ENCODE data around the gene WBP1.
"Not testable (repeated sequence)": the region's sequence is repeated elsewhere in the genome, so short reads cannot be mapped to it uniquely, and the experiment has no call there.

Gene WBP1

DNA sequence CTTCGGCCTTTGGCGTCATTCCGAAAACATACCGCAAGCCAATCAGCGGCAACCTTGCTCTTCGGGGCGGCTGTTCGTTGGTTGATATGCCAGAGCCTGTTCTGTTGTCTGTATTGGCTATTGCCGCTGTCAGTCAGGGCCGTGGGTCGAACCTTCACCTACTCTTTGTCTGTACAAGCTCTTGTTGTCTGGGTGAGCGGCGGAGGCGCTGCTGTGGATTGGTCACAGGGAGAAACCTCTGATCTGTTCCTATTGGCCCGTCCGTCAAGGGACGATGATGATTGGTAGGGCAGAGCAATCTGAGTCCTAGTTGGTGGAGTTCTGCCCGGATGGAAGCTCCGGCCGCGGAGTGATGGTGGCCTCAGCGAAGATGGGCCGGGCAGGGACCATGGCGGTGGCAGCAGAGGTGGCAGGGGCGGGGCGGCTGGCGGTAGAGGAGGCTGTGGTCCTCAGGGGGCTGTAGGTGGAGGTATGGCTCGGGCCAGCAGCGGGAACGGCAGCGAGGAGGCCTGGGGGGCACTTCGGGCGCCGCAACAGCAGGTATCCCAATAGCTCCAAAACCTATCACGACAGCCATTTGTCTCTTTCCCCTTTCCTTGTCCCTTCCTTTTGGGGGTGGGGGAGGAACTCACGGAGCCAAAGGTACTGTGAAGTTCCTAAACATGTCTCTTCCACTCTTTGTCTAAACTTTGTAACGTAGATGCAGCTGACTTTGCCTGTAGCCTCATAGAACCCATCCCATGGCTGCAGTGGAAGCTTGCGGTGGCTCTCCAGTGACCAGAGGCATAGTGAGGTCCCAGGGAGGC is at the start of gene WBP1:
WBP1 (plus strand) TSS at position 307 of the 806 bp plus-strand sequence; CDS start at position 472, 165 bp downstream.
- DNase-seq (ENCODE audit: low spot score in 2 of 2), result peak; percentile 99 to 100

DNA sequence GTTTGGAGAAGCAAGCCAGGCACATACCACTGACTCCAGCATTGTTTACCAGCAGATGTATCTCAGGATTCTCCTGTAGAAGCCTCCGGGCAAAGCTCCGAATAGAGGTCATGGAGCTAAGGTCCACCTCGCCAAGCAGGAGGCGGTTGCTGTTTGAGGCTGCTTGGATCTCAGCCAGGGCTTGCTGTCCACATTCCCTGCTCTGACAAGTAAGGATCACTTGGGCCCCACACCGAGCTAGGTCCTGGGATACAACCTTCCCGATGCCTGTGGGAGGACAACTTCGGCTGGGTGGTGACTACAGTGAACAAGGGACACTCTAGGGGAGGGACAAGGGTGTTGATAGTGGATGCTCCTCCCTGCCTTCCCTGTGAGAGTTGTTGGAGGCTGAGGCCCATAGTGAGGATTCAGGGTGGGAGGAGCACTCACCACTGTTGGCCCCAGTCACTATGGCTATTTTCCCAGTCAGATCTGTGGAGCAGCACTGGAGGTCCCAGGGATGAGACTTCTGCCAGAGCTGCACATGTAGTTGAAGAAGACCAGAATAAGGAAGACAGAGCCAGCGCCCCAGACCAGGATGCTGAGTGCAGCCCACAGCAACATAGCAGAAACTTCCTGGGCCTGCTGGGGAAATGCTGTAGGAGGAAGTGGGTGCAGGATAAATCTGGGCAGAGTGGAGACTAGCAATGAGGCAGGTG is 45.1 kb upstream of the WBP1 start:
- no peaks in the 10 kb centered on the region for H3K36me3 ChIP-seq (replicated peaks)
- in situ Hi-C loops (cut with MboI; ENCODE audit: low sequenced_read_pairs), result no loop called here
- H3K27me3 ChIP-seq (ENCODE audit: low read depth), result peaks cover 4% of the 10 kb centered on the region; the same call in 1 of the 2 replicates

More for the DNA sequence above, at the start of gene WBP1:
- peak within 1 kb of the TSS; percentile 71 for H3K4me3 ChIP-seq
- peaks cover 25% of the 10 kb centered on the region for H3K36me3 ChIP-seq (replicated peaks)
- H3K27me3 ChIP-seq (ENCODE audit: low read depth), result no peaks in the 10 kb centered on the region
- no peaks in the 10 kb centered on the region for H3K9me3 ChIP-seq
- H3K4me1 ChIP-seq, result peaks cover 16% of the 10 kb centered on the region
- in situ Hi-C loops (cut with MboI; ENCODE audit: low sequenced_read_pairs), result loop anchor here (10.0 kb wide), 1 partner anchor 724 kb away; the partner anchor contains the start of gene TPRKB

DNA sequence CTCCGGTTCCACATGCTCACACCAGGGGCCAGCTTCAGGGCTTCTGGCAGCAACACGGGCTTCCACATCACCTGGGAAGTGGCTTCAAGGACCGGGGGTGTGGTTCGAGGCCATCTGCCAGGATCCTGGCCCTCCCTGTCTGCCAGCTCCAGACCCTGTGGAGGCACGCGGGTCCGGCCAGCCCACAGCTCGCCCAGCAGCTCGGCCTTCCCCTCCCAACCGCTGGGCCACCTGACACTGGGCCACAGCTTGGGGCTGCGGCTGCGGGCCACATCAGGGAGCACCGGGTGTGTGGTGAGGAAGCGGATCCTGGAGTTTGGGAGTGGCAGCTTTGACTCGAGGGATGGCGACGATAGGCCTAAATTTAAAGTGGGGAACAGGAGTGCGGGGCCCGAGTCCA is 43.8 kb upstream of the WBP1 start:
- Histone ChIP-seq H3K4me1 (no peaks in the 10 kb centered on the region), H3K36me3 (replicated peaks) (no peaks in the 10 kb centered on the region), H3K27me3 (ENCODE audit: low read depth) (no peaks in the 10 kb centered on the region), H3K4me3 (no peak overlapping the region), H3K9me3 (no peaks in the 10 kb centered on the region)
- in situ Hi-C loops (cut with MboI; ENCODE audit: low sequenced_read_pairs), result no loop called here
- DNase-seq (ENCODE audit: low spot score in 2 of 2), result no peak

More for the DNA sequence above, 45.1 kb upstream of the WBP1 start:
- no peak for DNase-seq (ENCODE audit: low spot score in 2 of 2)
- Histone ChIP-seq H3K9me3 (no peaks in the 10 kb centered on the region), H3K4me1 (no peaks in the 10 kb centered on the region), H3K4me3 (no peak overlapping the region)

DNA sequence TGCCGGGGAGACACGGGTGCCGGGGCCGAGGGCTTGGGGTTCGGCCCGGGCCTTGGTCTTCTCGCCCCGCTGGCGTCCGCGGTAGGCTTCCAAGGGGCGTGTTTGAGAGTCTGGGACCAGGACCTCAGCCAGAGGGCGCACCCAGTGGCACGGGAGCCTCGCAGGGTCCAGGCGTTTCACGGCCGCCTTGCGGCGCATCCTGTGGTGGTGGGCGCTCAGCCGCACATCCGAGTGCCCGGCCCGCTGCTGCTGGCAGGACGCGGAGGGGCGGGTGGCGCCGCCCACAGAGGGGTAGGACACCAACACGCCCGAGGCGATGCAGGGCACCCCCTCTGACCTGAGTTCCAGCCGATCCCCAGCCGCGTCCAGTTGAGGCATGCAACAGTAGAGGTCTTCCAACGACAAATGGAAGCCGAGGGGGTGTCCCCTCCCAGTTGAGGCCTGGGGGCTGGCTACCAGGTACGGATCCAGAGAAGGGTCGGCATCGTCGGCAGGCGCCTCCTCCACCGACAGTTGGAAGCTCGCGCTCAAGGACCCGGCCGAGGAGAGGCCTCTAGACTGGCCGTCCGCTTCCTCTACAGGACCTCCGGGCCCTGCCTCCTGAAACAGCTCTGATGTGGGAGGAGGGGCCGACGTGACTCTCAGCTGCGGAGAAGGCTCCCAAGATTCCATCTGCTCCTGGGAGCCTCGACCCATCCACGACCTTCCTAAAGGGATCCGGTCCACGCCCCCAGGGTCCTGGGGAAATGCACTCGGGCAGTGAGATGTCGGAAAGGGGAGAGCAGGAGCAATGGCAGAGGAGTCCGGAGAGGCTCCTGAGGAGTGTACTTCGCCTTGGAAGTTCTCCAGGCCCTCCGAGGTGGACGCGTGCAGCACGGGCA is 43.1 kb upstream of the WBP1 start:
- in situ Hi-C loops (cut with MboI; ENCODE audit: low sequenced_read_pairs), result no loop called here
- no peak overlapping the region for H3K4me3 ChIP-seq
- DNase-seq (ENCODE audit: low spot score in 2 of 2), result no peak

DNA sequence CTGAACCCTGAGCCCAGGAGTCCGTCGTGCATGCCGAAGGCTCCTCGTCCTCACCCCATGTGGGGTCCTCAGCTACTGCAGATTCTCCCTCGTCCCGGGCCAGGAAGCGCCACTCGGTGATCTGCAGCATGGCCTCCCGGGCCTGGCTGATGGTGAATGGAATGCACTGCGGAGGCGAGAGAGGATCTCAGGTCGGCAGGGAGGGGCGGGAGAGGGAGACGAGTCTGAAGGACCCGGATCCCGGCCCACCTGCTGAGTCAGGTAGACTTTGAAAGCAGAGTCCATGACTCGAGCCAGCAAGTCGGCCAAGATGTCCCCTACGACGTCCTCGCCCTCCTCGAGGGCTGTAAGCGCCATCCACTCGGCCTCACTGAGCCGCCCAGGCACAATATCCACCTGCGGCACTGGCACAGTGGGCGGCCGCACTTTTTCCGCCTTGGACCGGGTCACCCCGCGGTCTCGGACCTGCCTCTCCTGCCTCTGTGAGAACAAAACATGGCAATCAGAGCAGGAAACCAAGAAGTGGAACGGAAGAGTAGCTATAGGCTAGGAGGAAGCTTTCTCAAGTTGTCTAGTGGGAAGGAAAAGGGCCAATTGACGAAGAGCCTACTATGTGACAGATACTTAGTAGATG is 42.4 kb upstream of the WBP1 start:
- no peaks in the 10 kb centered on the region for H3K4me1 ChIP-seq
- no peak overlapping the region for H3K4me3 ChIP-seq
- no peaks in the 10 kb centered on the region for H3K27me3 ChIP-seq (ENCODE audit: low read depth)
- no peak for DNase-seq (ENCODE audit: low spot score in 2 of 2)
- no peaks in the 10 kb centered on the region for H3K36me3 ChIP-seq (replicated peaks)
- in situ Hi-C loops (cut with MboI; ENCODE audit: low sequenced_read_pairs), result no loop called here
- H3K9me3 ChIP-seq, result no peaks in the 10 kb centered on the region

More for the DNA sequence above, 43.1 kb upstream of the WBP1 start:
- Histone ChIP-seq H3K4me1 (no peaks in the 10 kb centered on the region), H3K9me3 (no peaks in the 10 kb centered on the region), H3K36me3 (replicated peaks) (no peaks in the 10 kb centered on the region), H3K27me3 (ENCODE audit: low read depth) (no peaks in the 10 kb centered on the region)

DNA sequence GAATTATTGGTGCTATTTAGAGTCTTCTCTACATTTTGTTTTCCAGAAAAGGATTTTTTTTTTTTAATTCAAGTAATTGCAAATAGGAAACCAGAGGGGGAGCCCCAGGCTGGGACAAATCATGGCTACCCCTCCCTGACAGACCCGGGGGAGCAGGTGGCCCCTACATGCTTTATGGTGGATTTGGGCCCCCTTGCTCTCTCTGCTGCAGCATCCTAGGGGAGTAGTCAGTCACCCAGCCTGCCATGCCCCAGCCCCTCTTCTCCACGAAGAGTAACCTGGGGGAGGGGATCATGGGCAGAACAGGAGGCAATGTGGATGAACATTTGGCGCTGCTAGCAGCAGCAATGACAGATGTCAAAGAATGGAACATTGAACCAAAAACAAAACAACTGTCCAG is 41.5 kb upstream of the WBP1 start:
- no peak overlapping the region for H3K4me3 ChIP-seq
- H3K9me3 ChIP-seq, result no peaks in the 10 kb centered on the region
- H3K4me1 ChIP-seq, result no peaks in the 10 kb centered on the region
- DNase-seq (ENCODE audit: low spot score in 2 of 2), result no peak
- H3K27me3 ChIP-seq (ENCODE audit: low read depth), result no peaks in the 10 kb centered on the region
- in situ Hi-C loops (cut with MboI; ENCODE audit: low sequenced_read_pairs), result no loop called here
- no peaks in the 10 kb centered on the region for H3K36me3 ChIP-seq (replicated peaks)

DNA sequence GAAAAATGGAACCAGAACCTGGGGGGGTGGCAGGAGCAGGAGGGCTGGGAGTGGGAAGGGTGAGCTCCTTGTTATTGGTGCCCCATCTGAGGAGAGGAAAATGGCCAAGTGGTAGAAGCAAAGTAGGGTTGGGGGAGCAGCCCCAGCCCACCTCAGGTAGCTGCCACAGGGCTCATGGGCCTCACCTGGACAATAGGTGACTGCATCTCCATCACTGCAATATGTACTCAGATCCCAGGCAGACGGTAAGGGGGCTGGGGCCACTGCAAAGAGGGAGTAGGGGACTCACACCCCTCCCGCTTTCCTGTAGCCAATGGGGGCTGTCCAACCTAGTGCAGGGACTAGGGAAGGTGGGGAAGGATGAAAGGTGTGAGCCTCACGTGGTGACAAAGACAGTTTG is 41.0 kb upstream of the WBP1 start:
- in situ Hi-C loops (cut with MboI; ENCODE audit: low sequenced_read_pairs), result no loop called here
- no peaks in the 10 kb centered on the region for H3K36me3 ChIP-seq (replicated peaks)
- H3K4me3 ChIP-seq, result no peak overlapping the region
- no peaks in the 10 kb centered on the region for H3K9me3 ChIP-seq
- no peaks in the 10 kb centered on the region; the same call in 1 of the 2 replicates for H3K4me1 ChIP-seq
- DNase-seq (ENCODE audit: low spot score in 2 of 2), result no peak
- no peaks in the 10 kb centered on the region for H3K27me3 ChIP-seq (ENCODE audit: low read depth)

DNA sequence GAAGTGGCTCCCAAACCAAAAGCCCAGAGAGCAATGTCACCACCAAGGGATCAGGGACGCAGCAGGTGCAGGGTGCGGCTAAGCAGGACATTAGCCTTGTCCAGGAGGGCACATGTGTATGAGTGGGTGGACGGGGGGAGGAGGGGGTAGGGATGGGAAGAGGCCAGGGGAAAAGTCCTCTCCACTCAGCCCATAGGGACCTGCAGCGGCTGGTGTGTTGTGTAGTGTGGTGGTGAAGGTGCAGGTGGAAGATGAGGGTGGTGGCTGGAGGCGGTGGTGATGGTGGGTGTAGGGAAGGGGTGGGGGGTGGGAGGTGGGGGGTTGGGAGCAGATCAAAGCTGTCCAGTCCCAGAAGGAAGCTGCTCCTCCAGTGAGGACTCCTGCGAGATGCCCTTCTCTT is 40.5 kb upstream of the WBP1 start:
- DNase-seq (ENCODE audit: low spot score in 2 of 2), result no peak
- Histone ChIP-seq H3K4me1 (no peaks in the 10 kb centered on the region; the same call in 1 of the 2 replicates), H3K4me3 (no peak overlapping the region), H3K36me3 (replicated peaks) (no peaks in the 10 kb centered on the region), H3K27me3 (ENCODE audit: low read depth) (no peaks in the 10 kb centered on the region), H3K9me3 (no peaks in the 10 kb centered on the region)
- in situ Hi-C loops (cut with MboI; ENCODE audit: low sequenced_read_pairs), result no loop called here

DNA sequence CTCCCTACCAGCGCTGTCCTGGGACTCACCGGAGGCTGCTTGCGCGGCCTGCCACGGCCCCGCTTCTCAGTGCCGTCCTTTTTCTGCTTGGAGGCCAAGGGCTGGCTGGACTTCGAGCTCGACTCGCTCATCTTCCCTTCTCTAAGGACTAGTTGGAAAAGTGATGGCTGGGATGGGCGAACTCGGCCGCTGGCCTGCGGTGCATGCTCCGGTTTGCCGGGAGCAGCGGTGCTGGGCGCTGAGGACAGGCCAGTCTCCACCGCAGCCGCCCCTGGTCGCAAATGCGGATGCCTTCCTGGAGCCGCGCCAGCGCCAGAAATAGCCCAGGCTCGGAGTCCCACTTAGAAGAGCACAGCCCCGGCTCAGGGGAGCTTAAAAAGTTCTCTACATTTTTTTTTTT is 39.9 kb upstream of the WBP1 start:
- in situ Hi-C loops (cut with MboI; ENCODE audit: low sequenced_read_pairs), result no loop called here
- DNase-seq (ENCODE audit: low spot score in 2 of 2), result peak in 1 of 2 experiments; percentile 38
- Histone ChIP-seq H3K36me3 (replicated peaks) (no peaks in the 10 kb centered on the region), H3K4me1 (no peaks in the 10 kb centered on the region; the same call in 1 of the 2 replicates), H3K27me3 (ENCODE audit: low read depth) (no peaks in the 10 kb centered on the region), H3K9me3 (no peaks in the 10 kb centered on the region), H3K4me3 (no peak overlapping the region)

DNA sequence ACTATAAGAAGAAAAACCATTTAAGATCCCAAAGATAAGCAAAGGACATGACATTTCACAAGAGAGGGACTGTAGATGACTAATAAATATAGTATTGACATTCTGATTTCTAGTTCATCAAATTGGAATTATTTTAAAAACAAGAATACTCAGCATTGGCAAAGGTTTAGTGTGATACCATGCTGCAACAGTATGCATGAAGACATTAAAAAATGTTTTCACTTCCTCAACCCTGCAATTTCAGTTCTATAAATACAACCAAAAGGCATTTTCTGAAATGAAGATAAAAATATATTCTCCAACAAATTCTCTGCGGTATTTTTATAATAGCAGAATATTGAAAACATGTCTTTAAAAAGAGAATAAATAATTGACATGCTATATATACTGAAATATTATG is 38.9 kb upstream of the WBP1 start:
- H3K27me3 ChIP-seq (ENCODE audit: low read depth), result no peaks in the 10 kb centered on the region
- H3K4me1 ChIP-seq, result no peaks in the 10 kb centered on the region; the same call in 1 of the 2 replicates
- no peaks in the 10 kb centered on the region for H3K9me3 ChIP-seq
- DNase-seq (ENCODE audit: low spot score in 2 of 2), result no peak
- no peaks in the 10 kb centered on the region for H3K36me3 ChIP-seq (replicated peaks)
- H3K4me3 ChIP-seq, result no peak overlapping the region
- in situ Hi-C loops (cut with MboI; ENCODE audit: low sequenced_read_pairs), result no loop called here

DNA sequence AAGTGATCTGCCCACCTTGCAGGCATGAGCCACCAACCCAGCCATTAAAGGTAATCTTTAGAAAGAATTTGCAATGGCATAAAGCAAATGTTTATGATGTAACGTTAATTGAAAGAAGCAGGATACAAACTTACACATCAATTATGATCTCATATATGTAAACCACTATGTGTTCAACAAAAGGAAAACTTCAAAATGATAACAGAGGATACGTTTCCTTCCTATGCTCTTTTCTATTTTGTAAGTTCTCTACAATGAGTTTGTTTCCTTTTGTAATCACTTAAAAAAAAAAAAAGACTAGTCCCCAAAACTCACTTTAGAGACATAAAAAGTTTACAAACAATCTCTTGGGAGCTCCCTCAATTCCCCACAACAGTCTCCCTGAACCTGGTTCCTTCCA is 38.2 kb upstream of the WBP1 start:
- DNase-seq (ENCODE audit: low spot score in 2 of 2), result no peak
- Histone ChIP-seq H3K27me3 (ENCODE audit: low read depth) (no peaks in the 10 kb centered on the region), H3K4me1 (no peaks in the 10 kb centered on the region; the same call in 1 of the 2 replicates), H3K4me3 (no peak overlapping the region), H3K36me3 (replicated peaks) (peaks cover 1% of the 10 kb centered on the region; the same call in 1 of the 2 replicates), H3K9me3 (no peaks in the 10 kb centered on the region)
- in situ Hi-C loops (cut with MboI; ENCODE audit: low sequenced_read_pairs), result no loop called here

DNA sequence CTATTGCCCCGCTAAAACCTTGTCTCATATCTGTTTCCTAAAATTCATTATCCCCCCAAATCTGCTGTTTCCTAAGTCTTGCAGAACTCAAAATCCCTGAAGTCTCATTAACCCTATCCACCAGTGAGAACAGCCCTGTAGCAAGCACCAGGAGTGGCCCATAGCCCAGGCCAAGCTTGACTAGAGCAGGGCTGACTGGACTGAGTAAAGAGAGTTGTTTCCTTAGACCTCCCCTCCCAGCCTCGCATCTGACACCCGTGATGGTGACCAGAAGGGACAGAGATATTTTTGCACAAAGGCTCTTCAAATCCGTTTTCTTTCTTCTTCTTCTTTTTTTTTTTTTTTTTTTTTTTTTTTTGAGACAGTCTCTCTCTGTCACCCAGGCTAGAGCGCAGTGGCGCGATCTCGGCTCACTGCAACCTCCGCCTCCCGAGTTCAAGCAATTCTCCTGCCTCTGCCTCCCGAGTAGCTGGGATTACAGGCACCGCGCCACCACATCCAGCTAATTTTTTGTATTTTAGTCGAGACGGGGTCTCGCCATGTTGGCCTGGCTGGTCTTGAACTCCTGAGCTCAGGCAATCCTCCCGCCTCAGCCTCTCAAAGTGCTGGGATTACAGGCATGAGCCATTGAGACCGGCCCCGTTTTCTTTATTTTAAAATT is 37.7 kb upstream of the WBP1 start:
- H3K4me1 ChIP-seq; in situ Hi-C loops (cut with MboI; ENCODE audit: low sequenced_read_pairs); H3K36me3 ChIP-seq (replicated peaks); H3K9me3 ChIP-seq; DNase-seq (ENCODE audit: low spot score in 2 of 2); H3K27me3 ChIP-seq (ENCODE audit: low read depth): not testable (repeated sequence)
- peak overlapping the region; percentile 64; the same call in 1 of the 2 replicates for H3K4me3 ChIP-seq

Data from HAP-1 (cell line).